COLO668 (cell line): ENCODE results near the gene USP17L12.
"Not testable (repeated sequence)": the region's sequence is repeated elsewhere in the genome, so short reads cannot be mapped to it uniquely, and the experiment has no call there.

Experiments
- DNase-seq: peaks from one replicate; lab custom pipeline; 2025; ENCODE audit not compliant: unreplicated experiment; lab: John Stamatoyannopoulos, UW

The USP17L12 gene, protein sequence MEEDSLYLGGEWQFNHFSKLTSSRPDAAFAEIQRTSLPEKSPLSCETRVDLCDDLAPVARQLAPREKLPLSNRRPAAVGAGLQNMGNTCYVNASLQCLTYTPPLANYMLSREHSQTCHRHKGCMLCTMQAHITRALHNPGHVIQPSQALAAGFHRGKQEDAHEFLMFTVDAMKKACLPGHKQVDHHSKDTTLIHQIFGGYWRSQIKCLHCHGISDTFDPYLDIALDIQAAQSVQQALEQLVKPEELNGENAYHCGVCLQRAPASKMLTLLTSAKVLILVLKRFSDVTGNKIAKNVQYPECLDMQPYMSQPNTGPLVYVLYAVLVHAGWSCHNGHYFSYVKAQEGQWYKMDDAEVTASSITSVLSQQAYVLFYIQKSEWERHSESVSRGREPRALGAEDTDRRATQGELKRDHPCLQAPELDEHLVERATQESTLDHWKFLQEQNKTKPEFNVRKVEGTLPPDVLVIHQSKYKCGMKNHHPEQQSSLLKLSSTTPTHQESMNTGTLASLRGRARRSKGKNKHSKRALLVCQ

DNA sequence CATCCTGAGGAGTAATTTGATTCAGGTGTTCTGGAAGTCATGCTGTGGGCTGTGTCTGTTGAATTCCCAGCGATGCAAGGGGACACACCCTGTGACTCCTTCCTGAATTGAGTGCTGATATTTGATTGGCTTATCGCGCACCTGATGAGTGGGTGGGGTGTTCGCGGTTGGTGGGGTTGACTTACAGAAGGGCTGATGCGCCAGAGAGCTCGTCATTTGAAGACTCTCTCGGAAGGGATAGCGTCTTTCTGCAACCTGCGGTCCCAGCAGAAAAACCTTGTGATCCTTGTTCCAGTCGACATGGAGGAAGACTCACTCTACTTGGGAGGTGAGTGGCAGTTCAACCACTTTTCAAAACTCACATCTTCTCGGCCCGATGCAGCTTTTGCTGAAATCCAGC, at the start of gene USP17L12:
Gene USP17L12 (plus strand): TSS at position 301 of the 400 bp plus-strand sequence. CDS start 0 bp downstream, at position 301.
- DNase-seq = not testable (repeated sequence)

DNA sequence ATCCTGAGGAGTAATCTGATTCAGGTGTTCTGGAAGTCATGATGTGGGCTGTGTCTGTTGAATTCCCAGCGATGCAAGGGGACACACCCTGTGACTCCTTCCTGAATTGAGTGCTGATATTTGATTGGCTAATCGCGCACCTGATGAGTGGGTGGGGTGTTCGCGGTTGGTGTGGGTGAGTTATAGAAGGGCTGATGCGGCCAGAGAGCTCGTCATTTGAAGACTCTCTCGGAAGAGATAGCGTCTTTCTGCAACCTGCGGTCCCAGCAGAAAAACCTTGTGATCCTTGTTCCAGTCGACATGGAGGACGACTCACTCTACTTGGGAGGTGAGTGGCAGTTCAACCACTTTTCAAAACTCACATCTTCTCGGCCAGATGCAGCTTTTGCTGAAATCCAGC, 9.6 kb upstream of the USP17L12 start, which contains the start of gene USP17L10:
Gene USP17L10 (plus strand): TSS at position 301 of the 400 bp plus-strand sequence. CDS start 0 bp downstream, at position 301.
- DNase-seq = not testable (repeated sequence)

DNA sequence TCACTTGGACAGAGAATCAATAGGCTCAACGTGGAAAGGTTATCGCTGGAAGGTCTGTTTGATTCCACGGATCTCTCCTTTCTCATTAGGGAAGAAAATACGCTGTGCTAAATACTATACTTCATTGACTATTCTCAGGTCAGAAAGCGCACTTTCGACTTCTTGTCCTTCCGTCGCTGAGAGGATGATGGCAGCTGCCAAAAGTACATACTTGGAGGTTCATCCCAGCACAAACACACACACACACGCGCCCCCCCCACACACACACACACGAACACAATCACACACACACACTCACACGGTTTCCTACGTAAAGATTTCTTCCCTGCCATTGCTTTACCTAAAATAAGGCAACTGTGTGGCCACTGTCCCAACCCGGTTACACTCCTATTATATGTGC, 5.3 kb upstream of the USP17L12 start:
- not testable (repeated sequence) for DNase-seq

DNA sequence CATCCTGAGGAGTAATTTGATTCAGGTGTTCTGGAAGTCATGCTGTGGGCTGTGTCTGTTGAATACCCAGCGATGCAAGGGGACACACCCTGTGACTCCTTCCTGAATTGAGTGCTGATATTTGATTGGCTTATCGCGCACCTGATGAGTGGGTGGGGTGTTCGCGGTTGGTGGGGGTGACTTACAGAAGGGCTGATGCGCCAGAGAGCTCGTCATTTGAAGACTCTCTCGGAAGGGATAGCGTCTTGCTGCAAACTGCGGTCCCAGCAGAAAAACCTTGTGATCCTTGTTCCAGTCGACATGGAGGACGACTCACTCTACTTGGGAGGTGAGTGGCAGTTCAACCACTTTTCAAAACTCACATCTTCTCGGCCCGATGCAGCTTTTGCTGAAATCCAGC, 4.8 kb upstream of the USP17L12 start, which contains the start of gene USP17L11:
Gene USP17L11 (plus strand): TSS at position 301 of the 400 bp plus-strand sequence. CDS start 0 bp downstream, at position 301.
- DNase-seq = not testable (repeated sequence)

DNA sequence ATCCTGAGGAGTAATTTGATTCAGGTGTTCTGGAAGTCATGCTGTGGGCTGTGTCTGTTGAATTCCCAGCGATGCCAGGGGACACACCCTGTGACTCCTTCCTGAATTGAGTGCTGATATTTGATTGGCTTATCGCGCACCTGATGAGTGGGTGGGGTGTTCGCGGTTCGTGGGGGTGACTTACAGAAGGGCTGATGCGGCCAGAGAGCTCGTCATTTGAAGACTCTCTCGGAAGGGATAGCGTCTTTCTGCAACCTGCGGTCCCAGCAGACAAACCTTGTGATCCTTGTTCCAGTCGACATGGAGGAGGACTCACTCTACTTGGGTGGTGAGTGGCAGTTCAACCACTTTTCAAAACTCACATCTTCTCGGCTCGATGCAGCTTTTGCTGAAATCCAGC, 4.6 kb downstream of the USP17L12 start, which contains the start of gene USP17L13:
Gene USP17L13 (plus strand): TSS at position 301 of the 400 bp plus-strand sequence. CDS start 0 bp downstream, at position 301.
- DNase-seq = not testable (repeated sequence)

DNA sequence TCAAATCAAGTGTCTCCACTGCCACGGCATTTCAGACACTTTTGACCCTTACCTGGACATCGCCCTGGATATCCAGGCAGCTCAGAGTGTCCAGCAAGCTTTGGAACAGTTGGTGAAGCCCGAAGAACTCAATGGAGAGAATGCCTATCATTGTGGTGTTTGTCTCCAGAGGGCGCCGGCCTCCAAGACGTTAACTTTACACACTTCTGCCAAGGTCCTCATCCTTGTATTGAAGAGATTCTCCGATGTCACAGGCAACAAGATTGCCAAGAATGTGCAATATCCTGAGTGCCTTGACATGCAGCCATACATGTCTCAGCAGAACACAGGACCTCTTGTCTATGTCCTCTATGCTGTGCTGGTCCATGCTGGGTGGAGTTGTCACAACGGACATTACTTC, 10.3 kb downstream of the USP17L12 start:
- not testable (repeated sequence) for DNase-seq

DNA sequence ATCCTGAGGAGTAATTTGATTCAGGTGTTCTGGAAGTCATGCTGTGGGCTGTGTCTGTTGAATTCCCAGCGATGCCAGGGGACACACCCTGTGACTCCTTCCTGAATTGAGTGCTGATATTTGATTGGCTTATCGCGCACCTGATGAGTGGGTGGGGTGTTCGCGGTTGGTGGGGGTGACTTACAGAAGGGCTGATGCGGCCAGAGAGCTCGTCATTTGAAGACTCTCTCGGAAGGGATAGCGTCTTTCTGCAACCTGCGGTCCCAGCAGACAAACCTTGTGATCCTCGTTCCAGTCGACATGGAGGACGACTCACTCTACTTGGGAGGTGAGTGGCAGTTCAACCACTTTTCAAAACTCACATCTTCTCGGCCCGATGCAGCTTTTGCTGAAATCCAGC, 14.1 kb downstream of the USP17L12 start, which contains the start of gene USP17L15:
Gene USP17L15 (plus strand): TSS at position 301 of the 400 bp plus-strand sequence. CDS start 0 bp downstream, at position 301.
- not testable (repeated sequence) for DNase-seq

DNA sequence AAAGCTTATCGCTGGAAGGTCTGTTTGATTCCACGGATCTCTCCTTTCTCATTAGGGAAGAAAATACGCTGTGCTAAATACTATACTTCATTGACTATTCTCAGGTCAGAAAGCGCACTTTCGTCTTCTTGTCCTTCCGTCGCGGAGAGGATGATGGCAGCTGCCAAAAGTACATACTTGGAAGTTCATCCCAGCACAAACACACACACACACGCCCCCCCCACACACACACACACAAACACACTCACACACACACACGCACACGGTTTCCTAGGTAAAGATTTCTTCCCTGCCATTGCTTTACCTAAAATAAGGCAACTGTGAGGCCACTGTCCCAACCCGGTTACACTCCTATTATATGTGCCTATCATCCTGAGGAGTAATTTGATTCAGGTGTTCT, 18.5 kb downstream of the USP17L12 start:
- not testable (repeated sequence) for DNase-seq

DNA sequence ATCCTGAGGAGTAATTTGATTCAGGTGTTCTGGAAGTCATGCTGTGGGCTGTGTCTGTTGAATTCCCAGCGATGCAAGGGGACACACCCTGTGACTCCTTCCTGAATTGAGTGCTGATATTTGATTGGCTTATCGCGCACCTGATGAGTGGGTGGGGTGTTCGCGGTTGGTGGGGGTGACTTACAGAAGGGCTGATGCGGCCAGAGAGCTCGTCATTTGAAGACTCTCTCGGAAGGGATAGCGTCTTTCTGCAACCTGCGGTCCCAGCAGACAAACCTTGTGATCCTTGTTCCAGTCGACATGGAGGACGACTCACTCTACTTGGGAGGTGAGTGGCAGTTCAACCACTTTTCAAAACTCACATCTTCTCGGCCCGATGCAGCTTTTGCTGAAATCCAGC, 23.6 kb downstream of the USP17L12 start, which contains the start of gene USP17L17:
Gene USP17L17 (plus strand): TSS at position 301 of the 400 bp plus-strand sequence. CDS start 0 bp downstream, at position 301.
- DNase-seq = not testable (repeated sequence)

DNA sequence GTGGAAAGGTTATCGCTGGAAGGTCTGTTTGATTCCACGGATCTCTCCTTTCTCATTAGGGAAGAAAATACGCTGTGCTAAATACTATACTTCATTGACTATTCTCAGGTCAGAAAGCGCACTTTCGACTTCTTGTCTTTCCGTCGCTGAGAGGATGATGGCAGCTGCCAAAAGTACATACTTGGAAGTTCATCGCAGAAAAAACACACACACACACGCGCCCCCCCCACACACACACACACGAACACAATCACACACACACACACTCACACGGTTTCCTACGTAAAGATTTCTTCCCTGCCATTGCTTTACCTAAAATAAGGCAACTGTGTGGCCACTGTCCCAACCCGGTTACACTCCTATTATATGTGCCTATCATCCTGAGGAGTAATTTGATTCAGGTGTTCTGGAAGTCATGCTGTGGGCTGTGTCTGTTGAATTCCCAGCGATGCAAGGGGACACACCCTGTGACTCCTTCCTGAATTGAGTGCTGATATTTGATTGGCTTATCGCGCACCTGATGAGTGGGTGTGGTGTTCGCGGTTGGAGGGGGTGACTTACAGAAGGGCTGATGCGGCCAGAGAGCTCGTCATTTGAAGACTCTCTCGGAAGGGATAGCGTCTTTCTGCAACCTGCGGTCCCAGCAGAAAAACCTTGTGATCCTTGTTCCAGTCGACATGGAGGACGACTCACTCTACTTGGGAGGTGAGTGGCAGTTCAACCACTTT, 28.2 kb downstream of the USP17L12 start, which contains the start of gene USP17L18:
Gene USP17L18 (plus strand): TSS at position 678 of the 728 bp plus-strand sequence. CDS start 0 bp downstream, at position 678.
- not testable (repeated sequence) for DNase-seq

DNA sequence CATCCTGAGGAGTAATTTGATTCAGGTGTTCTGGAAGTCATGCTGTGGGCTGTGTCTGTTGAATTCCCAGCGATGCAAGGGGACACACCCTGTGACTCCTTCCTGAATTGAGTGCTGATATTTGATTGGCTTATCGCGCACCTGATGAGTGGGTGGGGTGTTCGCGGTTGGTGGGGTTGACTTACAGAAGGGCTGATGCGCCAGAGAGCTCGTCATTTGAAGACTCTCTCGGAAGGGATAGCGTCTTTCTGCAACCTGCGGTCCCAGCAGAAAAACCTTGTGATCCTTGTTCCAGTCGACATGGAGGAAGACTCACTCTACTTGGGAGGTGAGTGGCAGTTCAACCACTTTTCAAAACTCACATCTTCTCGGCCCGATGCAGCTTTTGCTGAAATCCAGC, 33.1 kb downstream of the USP17L12 start, which contains the start of gene USP17L19:
Gene USP17L19 (plus strand): TSS at position 301 of the 400 bp plus-strand sequence. CDS start 0 bp downstream, at position 301.
- DNase-seq = not testable (repeated sequence)

DNA sequence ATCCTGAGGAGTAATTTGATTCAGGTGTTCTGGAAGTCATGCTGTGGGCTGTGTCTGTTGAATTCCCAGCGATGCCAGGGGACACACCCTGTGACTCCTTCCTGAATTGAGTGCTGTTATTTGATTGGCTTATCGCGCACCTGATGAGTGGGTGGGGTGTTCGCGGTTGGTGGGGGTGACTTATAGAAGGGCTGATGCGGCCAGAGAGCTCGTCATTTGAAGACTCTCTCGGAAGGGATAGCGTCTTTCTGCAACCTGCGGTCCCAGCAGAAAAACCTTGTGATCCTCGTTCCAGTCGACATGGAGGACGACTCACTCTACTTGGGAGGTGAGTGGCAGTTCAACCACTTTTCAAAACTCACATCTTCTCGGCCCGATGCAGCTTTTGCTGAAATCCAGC, 37.9 kb downstream of the USP17L12 start, which contains the start of gene USP17L20:
Gene USP17L20 (plus strand): TSS at position 301 of the 400 bp plus-strand sequence. CDS start 0 bp downstream, at position 301.
- DNase-seq = not testable (repeated sequence)

DNA sequence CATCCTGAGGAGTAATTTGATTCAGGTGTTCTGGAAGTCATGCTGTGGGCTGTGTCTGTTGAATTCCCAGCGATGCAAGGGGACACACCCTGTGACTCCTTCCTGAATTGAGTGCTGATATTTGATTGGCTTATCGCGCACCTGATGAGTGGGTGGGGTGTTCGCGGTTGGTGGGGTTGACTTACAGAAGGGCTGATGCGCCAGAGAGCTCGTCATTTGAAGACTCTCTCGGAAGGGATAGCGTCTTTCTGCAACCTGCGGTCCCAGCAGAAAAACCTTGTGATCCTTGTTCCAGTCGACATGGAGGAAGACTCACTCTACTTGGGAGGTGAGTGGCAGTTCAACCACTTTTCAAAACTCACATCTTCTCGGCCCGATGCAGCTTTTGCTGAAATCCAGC, 42.6 kb downstream of the USP17L12 start, which contains the start of gene USP17L21:
Gene USP17L21 (plus strand): TSS at position 301 of the 400 bp plus-strand sequence. CDS start 0 bp downstream, at position 301.
- not testable (repeated sequence) for DNase-seq

DNA sequence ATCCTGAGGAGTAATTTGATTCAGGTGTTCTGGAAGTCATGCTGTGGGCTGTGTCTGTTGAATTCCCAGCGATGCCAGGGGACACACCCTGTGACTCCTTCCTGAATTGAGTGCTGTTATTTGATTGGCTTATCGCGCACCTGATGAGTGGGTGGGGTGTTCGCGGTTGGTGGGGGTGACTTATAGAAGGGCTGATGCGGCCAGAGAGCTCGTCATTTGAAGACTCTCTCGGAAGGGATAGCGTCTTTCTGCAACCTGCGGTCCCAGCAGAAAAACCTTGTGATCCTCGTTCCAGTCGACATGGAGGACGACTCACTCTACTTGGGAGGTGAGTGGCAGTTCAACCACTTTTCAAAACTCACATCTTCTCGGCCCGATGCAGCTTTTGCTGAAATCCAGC, 47.4 kb downstream of the USP17L12 start, which contains the start of gene USP17L22:
Gene USP17L22 (plus strand): TSS at position 301 of the 400 bp plus-strand sequence. CDS start 0 bp downstream, at position 301.
- DNase-seq = not testable (repeated sequence)
